Lung (tissue), 12 donors: ENCODE measurements around the gene SNRPD3. TPM values are rescaled to one million over a fixed set of nuclear protein-coding genes. Genes with fewer than 3 reads are reported as not detected.

ENCODE experiments used
- ATAC-seq: fragments of 200-7000 bp; cut with Tn5 transposase; one replicate; pipeline ENCODE4 v1.9.1; 2020; ENCODE audit warnings: moderate number of reproducible peaks; ENCODE audit not compliant: insufficient read depth, low FRiP score
- DNase-seq, 3 donors: peaks; one replicate each; pipeline ENCODE4 v3.0.0-alpha.2; 2013 to 2017
- H3K27ac ChIP-seq, 2 donors: one replicate each; pipeline ENCODE4 v1.5.1; 2013; ENCODE audit warnings: mild to moderate bottlenecking in 2 of 2, moderate library complexity in 2 of 2, control low read depth in 1 of 2, inconsistent platforms in 1 of 2, low read depth in 1 of 2, low read length in 1 of 2
- H3K27me3 ChIP-seq, 3 donors: one replicate each; pipeline ENCODE4 v1.5.1; 2013; ENCODE audit warnings: low read length in 2 of 3; ENCODE audit not compliant: control insufficient read depth in 3 of 3, insufficient read depth in 3 of 3
- H3K36me3 ChIP-seq, 4 donors: one replicate each; pipeline ENCODE4 v1.5.1; 2013; ENCODE audit warnings: low read length in 4 of 4, mild to moderate bottlenecking in 1 of 4, moderate library complexity in 1 of 4; ENCODE audit not compliant: control insufficient read depth in 4 of 4, insufficient read depth in 4 of 4
- H3K4me1 ChIP-seq, 5 donors: one replicate each; pipeline ENCODE4 v1.5.1; 2013; ENCODE audit warnings: low read length in 5 of 5, mild to moderate bottlenecking in 2 of 5, moderate library complexity in 1 of 5; ENCODE audit not compliant: control insufficient read depth in 5 of 5, insufficient read depth in 5 of 5
- H3K4me3 ChIP-seq: one replicate; pipeline ENCODE4 v1.5.1; 2013; ENCODE audit warnings: mild to moderate bottlenecking, control low read depth, moderate library complexity
- H3K9ac ChIP-seq, 2 donors: one replicate each; pipeline ENCODE4 v1.5.1; 2013; ENCODE audit warnings: low read length in 2 of 2, control low read depth in 1 of 2; ENCODE audit not compliant: insufficient read depth in 1 of 2
- H3K9me3 ChIP-seq, 4 donors: one replicate each; pipeline ENCODE4 v1.5.1; 2013; ENCODE audit warnings: low read length in 3 of 4, mild to moderate bottlenecking in 1 of 4, moderate library complexity in 1 of 4; ENCODE audit not compliant: control insufficient read depth in 4 of 4, insufficient read depth in 3 of 4
- WGBS, 2 donors: extraction: QIAGEN DNeasy Blood & Tissue Kit; methylation state at CpG; one replicate each; pipeline ENCODE4 v1.1.7; 2013; 5-methylcytosine and 5-hydroxymethylcytosine counted together
- polyA plus RNA-seq, 2 donors: library from polyadenylated mRNA; stranded (reverse); fragments of 200-250 nt; gene quantifications; one replicate each; pipeline ENCODE4 v1.2.1, GENCODE V29; 2013
- total RNA-seq, 2 donors: library from RNA; depleted of rRNA in 1 of 2; stranded (reverse); fragments of >200 nt in 1 of 2; gene quantifications; one replicate each; pipeline ENCODE4 v1.2.1, GENCODE V29; 2014 to 2021
- TF ChIP-seq, protein P1 (sequence below): IDR thresholded peaks from 2 replicates; pipeline ENCODE4 v1.5.1; 2012; ENCODE audit warnings: mild to moderate bottlenecking; ENCODE audit errors: control extremely low read depth, extremely low read depth
- donor health status: control.
- donor health status: control.
- donor health status: Bipolar disorder and iron deficiency.
- donor health status: healthy.
- donor health status: DM: yes; HTN: yes; CAD: no.

The SNRPD3 gene
- total and polyA plus RNA-seq, 4 donors = 76.3 to 193 (median 111) TPM

DNA sequence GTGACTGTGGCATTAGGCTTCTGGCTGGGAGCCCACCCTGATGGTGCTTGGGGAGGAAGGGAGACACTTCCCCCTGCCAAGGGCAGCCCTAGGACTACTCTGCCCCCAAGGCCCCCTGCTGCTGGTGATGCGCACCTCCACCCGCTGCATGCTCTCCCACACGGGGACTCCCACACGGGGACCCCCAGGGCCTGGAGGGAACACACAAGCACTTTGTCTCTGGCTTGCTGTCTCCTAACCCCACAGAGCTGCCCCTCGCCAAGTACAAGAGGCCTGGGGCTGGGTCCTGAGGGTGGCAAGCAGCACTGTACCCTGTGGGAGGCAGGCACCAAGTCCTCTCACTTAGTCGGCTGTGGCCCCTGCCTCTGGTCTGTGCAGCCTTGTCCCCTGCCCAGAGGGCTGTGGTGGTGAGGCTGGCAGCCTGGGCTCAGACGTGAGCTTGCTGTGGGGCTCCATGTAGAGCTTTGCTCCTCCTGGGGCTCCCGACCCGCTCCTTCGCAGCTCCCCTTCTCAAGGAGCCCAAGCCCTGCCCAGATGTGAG, 29.1 kb downstream of the SNRPD3 start:
- no peak for ATAC-seq
- peaks cover 0 to 25% (median 13%) of the 10 kb centered on the region in 4 donors for H3K36me3 ChIP-seq

DNA sequence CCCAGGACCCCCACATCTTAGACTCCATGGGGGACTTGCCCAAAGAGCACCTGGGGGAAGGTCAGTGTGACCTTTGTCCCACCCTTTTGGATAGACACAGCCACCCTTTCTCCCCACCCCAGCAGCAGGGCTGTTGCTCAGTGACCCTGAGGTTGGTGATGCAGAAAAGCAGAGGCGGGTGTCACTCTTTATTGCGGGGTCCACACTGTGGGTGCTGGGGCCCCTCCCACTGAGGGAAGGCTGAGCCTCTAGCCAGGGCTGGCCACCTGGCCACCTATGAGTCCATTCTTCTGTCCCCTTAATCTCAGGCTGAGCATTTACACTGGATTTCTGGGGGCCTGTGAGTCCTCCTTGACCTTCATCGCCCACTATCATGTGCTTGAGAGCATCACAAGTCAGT, 29.7 kb downstream of the SNRPD3 start:
- Histone ChIP-seq H3K9ac (no peak overlapping the region), H3K4me1 (peaks cover 0 to 16% (median 4%) of the 10 kb centered on the region in 5 donors), H3K9me3 (no peaks in the 10 kb centered on the region), H3K4me3 (no peak overlapping the region), H3K36me3 (peaks cover 0 to 25% (median 13%) of the 10 kb centered on the region in 4 donors), H3K27me3 (no peaks in the 10 kb centered on the region), H3K27ac (no peak overlapping the region)
- ATAC-seq (no peak), DNase-seq (no peak)
- WGBS, 2 donors = 96% methylated on average over 3 of the region's 3 CpGs
- TF ChIP-seq, protein P1, sequence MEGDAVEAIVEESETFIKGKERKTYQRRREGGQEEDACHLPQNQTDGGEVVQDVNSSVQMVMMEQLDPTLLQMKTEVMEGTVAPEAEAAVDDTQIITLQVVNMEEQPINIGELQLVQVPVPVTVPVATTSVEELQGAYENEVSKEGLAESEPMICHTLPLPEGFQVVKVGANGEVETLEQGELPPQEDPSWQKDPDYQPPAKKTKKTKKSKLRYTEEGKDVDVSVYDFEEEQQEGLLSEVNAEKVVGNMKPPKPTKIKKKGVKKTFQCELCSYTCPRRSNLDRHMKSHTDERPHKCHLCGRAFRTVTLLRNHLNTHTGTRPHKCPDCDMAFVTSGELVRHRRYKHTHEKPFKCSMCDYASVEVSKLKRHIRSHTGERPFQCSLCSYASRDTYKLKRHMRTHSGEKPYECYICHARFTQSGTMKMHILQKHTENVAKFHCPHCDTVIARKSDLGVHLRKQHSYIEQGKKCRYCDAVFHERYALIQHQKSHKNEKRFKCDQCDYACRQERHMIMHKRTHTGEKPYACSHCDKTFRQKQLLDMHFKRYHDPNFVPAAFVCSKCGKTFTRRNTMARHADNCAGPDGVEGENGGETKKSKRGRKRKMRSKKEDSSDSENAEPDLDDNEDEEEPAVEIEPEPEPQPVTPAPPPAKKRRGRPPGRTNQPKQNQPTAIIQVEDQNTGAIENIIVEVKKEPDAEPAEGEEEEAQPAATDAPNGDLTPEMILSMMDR = no peak

More for the DNA sequence above, 29.1 kb downstream of the SNRPD3 start:
- no peak overlapping the region for H3K4me3 ChIP-seq
- no peaks in the 10 kb centered on the region for H3K27me3 ChIP-seq
- TF ChIP-seq, protein P1 = no peak
- no peak for DNase-seq
- H3K9ac ChIP-seq = no peak overlapping the region
- WGBS, 2 donors = 88 to 90% methylated on average over 10 of the region's 10 CpGs
- H3K4me1 ChIP-seq = peaks cover 0 to 16% (median 4%) of the 10 kb centered on the region in 5 donors
- no peaks in the 10 kb centered on the region for H3K9me3 ChIP-seq
- H3K27ac ChIP-seq = no peak overlapping the region

DNA sequence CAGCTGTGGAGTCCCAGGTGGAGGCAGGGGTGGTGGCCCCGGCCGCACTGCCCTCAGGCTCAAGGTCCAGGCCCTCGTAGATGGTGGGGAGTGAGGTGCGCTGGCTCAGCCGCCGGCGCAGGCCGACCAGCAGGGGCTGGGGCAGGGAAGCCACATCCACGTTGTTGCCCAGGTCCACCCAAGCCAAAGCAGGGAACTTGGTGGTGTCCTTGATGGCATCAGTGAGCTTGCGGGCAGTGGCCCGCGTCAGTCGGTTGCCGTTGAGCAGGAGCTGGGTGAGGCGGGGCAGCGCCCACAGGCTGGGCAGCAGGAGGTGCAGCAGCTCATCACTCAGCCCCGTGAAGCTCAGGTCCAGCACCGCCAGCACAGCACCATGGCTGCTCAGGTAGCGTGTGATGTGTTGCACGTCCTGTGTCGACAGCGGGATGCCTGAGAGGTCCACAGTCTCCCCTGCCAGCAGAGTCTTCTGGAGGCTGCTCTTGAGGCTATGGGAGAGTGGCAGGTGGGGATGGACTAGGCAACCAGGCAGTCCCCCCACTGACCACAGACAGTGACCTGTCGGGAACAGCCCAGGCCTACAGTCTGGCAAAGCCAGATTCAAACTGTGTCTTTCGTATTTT, 30.2 kb downstream of the SNRPD3 start:
- no peak overlapping the region for H3K4me3 ChIP-seq
- WGBS, 2 donors = 94 to 95% methylated on average over 24 of the region's 24 CpGs
- DNase-seq = no peak
- no peaks in the 10 kb centered on the region for H3K27me3 ChIP-seq
- H3K9me3 ChIP-seq = no peaks in the 10 kb centered on the region
- peaks cover 0 to 25% (median 13%) of the 10 kb centered on the region in 4 donors for H3K36me3 ChIP-seq
- TF ChIP-seq, protein P1 = no peak
- H3K4me1 ChIP-seq = peaks cover 0 to 16% (median 4%) of the 10 kb centered on the region in 5 donors
- ATAC-seq = no peak
- no peak overlapping the region for H3K9ac ChIP-seq
- no peak overlapping the region for H3K27ac ChIP-seq

- WGBS, 2 donors = 86 to 91% methylated on average over 5 of the region's 5 CpGs
- no peak for DNase-seq
- TF ChIP-seq, protein P1 = no peak
- Histone ChIP-seq H3K4me3 (no peak overlapping the region), H3K9ac (no peak overlapping the region), H3K27ac (no peak overlapping the region), H3K36me3 (peaks cover 0 to 25% (median 13%) of the 10 kb centered on the region in 4 donors), H3K4me1 (peaks cover 0 to 19% (median 10%) of the 10 kb centered on the region in 5 donors), H3K9me3 (no peaks in the 10 kb centered on the region), H3K27me3 (no peaks in the 10 kb centered on the region)
- ATAC-seq = no peak
These were observed 31.5 kb downstream of the SNRPD3 start for GRCh38 chr22:24587251-24587650.
